HG02642 (cell line): Measurements from ENCODE around the gene KCNK7.

Experiments
- ATAC-seq: cut with Tn5 transposase; IDR thresholded peaks from one replicate; pipeline ENCODE4 v1.9.1; 2021; ENCODE audit warnings: mild to moderate bottlenecking; ENCODE audit not compliant: unreplicated experiment, poor library complexity

The KCNK7 gene

DNA sequence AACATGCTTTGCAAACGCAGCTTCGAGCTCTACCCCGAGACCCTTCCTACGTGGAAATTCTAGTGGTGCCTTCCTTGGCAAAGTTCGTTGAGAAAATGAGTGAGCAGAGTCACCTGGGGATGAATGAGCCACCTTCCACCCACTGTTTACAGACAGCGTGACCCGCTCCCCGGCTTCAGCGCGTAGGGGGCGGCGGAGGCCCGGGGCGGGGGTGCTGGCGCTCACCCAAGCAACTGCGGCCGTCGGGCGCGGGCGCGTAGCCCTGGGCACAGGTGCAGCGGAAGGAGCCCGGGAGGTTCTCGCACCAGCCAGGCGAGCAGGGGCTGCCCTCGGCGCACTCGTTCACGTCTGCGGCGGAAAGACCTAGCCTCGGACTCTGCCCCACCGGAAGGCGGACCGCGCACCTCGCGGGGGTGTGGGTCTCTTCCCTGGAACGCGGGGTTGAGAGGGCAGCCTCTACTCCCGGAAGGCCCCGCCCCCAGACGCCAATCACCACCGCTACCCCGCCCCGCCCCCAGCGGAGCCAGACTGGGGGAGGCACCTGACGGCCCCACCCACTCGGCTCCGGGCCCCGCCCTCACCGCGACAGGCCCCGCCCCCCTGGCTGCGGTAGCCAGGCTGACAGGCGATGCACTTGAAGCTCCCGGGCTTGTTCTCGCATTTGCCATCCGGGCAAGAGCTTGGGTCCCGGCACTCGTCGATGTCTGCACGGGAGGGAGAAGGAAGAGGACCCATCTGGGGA, 49.2 kb downstream of the KCNK7 start:
- peak; percentile 82 for ATAC-seq

DNA sequence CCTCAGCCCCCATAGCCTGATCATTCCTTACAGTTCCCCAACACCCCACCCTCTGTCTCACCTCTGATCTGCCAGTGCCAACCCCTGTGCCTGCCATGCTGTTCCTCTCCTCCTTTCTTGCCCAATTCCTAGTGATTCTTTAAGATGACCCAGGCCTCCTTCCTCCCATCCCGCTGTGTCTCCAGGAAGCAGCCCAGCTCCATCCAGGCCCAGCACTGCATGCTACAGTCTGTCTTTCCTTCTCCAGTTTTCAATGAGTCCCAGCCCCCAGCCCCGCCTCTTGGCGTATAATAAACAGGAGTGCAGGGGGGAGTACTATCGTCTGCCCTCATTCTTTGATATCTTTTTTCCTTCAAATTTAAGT, 49.8 kb downstream of the KCNK7 start:
- ATAC-seq: no peak
